ENCODE measurements around the gene KIF15.

DNA sequence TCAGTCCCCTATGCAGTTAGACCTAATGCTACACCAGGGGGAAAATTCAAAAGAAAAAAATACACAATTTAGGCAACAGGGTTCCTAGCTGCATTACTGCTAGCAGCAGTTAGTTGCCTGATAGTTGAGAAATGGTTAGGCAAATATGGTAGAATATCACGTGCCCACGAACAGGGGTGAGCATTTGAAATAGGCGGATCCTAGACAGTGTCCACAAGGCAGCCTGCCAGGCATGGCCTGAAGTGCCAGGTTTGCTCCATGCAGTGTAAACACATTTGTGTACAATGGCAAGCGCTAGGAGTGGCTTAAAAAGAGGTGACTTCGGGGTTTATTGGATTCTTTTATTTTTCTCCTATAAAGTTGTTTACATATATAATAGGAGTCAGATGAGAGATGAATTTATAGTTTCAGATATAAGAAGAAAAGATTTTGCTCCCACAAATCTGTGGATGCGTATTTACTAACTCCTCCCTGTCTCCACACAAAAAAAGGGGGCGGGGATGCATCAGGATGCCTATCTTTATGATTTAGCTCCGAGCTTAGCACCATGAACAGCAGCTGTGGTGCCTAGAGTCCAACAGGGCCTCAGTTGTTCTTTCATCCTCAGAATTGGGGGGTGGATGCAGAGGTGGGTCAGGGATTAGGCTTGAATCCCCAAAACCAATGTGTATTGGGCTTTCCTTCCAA lies 108.9 kb downstream of the KIF15 start:
- TF ChIP-seq, protein P1, sequence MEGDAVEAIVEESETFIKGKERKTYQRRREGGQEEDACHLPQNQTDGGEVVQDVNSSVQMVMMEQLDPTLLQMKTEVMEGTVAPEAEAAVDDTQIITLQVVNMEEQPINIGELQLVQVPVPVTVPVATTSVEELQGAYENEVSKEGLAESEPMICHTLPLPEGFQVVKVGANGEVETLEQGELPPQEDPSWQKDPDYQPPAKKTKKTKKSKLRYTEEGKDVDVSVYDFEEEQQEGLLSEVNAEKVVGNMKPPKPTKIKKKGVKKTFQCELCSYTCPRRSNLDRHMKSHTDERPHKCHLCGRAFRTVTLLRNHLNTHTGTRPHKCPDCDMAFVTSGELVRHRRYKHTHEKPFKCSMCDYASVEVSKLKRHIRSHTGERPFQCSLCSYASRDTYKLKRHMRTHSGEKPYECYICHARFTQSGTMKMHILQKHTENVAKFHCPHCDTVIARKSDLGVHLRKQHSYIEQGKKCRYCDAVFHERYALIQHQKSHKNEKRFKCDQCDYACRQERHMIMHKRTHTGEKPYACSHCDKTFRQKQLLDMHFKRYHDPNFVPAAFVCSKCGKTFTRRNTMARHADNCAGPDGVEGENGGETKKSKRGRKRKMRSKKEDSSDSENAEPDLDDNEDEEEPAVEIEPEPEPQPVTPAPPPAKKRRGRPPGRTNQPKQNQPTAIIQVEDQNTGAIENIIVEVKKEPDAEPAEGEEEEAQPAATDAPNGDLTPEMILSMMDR (IDR thresholded peaks at IDR 0.05) = no peak
- TF ChIP-seq POLR2A (IDR thresholded peaks at IDR 0.05) (no peak), EP300 (IDR thresholded peaks at IDR 0.05; ENCODE audit: low read depth) (no peak), POLR2AphosphoS5 (IDR thresholded peaks at IDR 0.05) (no peak)
